ENCODE data around the gene SGSH. TPM values are rescaled to one million over a fixed set of nuclear protein-coding genes. Genes with fewer than 3 reads are reported as not detected.

SGSH gene
- polyA plus RNA-seq, 1 donor (not counting 4 experiments of a cell fraction or from before 2014, with no cell fraction given) = 9.6 TPM

DNA sequence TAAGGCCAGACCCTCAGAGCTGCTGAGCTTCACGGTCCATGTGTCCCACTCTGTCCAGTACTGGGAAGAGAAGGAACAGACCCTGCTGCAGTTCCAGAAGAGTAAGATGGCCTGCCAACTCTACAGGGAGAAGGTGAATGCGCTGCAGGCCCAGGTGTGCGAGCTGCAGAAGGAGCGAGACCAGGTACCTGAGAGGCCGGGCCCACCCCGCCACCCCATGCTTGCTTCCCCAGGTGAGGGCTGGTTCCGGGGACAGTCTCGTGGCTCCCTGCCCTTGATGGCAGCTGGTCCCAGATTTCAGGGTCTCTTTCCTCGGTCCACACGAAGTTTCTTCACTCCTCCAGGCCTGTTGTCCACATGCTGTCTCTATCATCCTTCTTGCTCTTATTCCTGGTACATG, 29.4 kb downstream of the SGSH start:
- Histone ChIP-seq H3K36me3 (ENCODE audit: control insufficient read depth in 2 of 2, extremely low read depth in 1 of 2, insufficient read depth in 2 of 2, low read length in 2 of 2) (no peaks in the 10 kb centered on the region), H3K9me3 (ENCODE audit: control insufficient read depth, low read depth, low read length) (no peaks in the 10 kb centered on the region), H3K9me1 (ENCODE audit: control insufficient read depth, extremely low read depth, insufficient read depth, low read length) (peaks cover 2% of the 10 kb centered on the region), H3K4me1 (ENCODE audit: control insufficient read depth, extremely low read depth, insufficient read depth, low read length) (peaks cover 34% of the 10 kb centered on the region), H3K9ac (ENCODE audit: control insufficient read depth, extremely low read depth, insufficient read depth, low read length) (no peak overlapping the region), H3K4me2 (ENCODE audit: control insufficient read depth, extremely low read depth, insufficient read depth, low read depth, low read length) (no peak overlapping the region), H3K79me2 (ENCODE audit: control insufficient read depth, insufficient read depth, low read length) (no peaks in the 10 kb centered on the region), H3K27ac (ENCODE audit: control insufficient read depth, insufficient read depth, low read length) (no peak overlapping the region), H3K4me3 (ENCODE audit: control insufficient read depth in 2 of 3, extremely low read depth in 1 of 3, insufficient read depth in 2 of 3, low read depth in 1 of 3, low read length in 3 of 3) (no peak overlapping the region), H3K27me3 (ENCODE audit: control insufficient read depth, extremely low read depth, insufficient read depth, low read length) (peaks cover 5% of the 10 kb centered on the region), H2AFZ (ENCODE audit: control insufficient read depth, low read length) (no peak overlapping the region), H4K20me1 (ENCODE audit: control insufficient read depth, extremely low read depth, insufficient read depth, low read length) (no peaks in the 10 kb centered on the region)
- no peak for DNase-seq (ENCODE audit: low read depth, low spot score)
- no peak for TF ChIP-seq EZH2 (IDR thresholded peaks at IDR 0.05; ENCODE audit: low read length)
- TF ChIP-seq, protein P1, sequence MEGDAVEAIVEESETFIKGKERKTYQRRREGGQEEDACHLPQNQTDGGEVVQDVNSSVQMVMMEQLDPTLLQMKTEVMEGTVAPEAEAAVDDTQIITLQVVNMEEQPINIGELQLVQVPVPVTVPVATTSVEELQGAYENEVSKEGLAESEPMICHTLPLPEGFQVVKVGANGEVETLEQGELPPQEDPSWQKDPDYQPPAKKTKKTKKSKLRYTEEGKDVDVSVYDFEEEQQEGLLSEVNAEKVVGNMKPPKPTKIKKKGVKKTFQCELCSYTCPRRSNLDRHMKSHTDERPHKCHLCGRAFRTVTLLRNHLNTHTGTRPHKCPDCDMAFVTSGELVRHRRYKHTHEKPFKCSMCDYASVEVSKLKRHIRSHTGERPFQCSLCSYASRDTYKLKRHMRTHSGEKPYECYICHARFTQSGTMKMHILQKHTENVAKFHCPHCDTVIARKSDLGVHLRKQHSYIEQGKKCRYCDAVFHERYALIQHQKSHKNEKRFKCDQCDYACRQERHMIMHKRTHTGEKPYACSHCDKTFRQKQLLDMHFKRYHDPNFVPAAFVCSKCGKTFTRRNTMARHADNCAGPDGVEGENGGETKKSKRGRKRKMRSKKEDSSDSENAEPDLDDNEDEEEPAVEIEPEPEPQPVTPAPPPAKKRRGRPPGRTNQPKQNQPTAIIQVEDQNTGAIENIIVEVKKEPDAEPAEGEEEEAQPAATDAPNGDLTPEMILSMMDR (optimal IDR thresholded peaks at IDR 0.05 in 1 of 3, IDR thresholded peaks at IDR 0.05 in 1 of 3, conservative IDR thresholded peaks at IDR 0.05 in 1 of 3; ENCODE audit: extremely low read depth in 1 of 3, insufficient read depth in 2 of 3, low read length in 3 of 3) = no peak
- dilution Hi-C loops (cut with MboI; ENCODE audit: extremely low pct_ligation_motif_present, low sequenced_read_pairs) = no loop called here
- no peak for FAIRE-seq

DNA sequence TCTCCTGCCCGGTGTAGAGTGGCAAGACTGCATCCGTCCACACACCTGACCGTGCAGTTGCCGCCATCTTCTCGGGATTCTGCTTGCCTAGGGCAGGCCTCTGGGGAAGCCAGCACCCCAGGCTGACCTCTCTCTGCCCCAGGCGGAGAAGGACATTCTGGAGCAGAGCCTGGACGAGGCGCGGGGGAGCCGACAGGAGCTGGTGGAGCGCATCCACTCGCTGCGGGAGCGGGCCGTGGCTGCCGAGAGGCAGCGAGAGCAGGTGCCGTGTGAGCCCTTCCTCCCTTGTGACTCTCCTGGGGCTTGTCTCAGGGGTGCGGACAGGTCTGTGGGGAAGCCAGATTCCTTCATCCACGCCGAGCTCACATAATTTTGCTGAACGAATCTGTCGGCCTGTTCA, 30.5 kb downstream of the SGSH start:
- no peak overlapping the region for H3K4me3 ChIP-seq (ENCODE audit: control insufficient read depth in 2 of 3, extremely low read depth in 1 of 3, insufficient read depth in 2 of 3, low read depth in 1 of 3, low read length in 3 of 3)
- no peaks in the 10 kb centered on the region for H3K9me3 ChIP-seq (ENCODE audit: control insufficient read depth, low read depth, low read length)
- peaks cover 5% of the 10 kb centered on the region for H3K27me3 ChIP-seq (ENCODE audit: control insufficient read depth, extremely low read depth, insufficient read depth, low read length)
- H2AFZ ChIP-seq (ENCODE audit: control insufficient read depth, low read length) = no peak overlapping the region
- H3K4me2 ChIP-seq (ENCODE audit: control insufficient read depth, extremely low read depth, insufficient read depth, low read depth, low read length) = no peak overlapping the region
- H3K36me3 ChIP-seq (ENCODE audit: control insufficient read depth in 2 of 2, extremely low read depth in 1 of 2, insufficient read depth in 2 of 2, low read length in 2 of 2) = no peaks in the 10 kb centered on the region
- H3K27ac ChIP-seq (ENCODE audit: control insufficient read depth, insufficient read depth, low read length) = no peak overlapping the region
- FAIRE-seq = no peak
- H4K20me1 ChIP-seq (ENCODE audit: control insufficient read depth, extremely low read depth, insufficient read depth, low read length) = no peaks in the 10 kb centered on the region
- no peaks in the 10 kb centered on the region for H3K79me2 ChIP-seq (ENCODE audit: control insufficient read depth, insufficient read depth, low read length)
- no peak for DNase-seq (ENCODE audit: low read depth, low spot score)
- peaks cover 34% of the 10 kb centered on the region for H3K4me1 ChIP-seq (ENCODE audit: control insufficient read depth, extremely low read depth, insufficient read depth, low read length)
- no peak overlapping the region for H3K9ac ChIP-seq (ENCODE audit: control insufficient read depth, extremely low read depth, insufficient read depth, low read length)
- peaks cover 2% of the 10 kb centered on the region for H3K9me1 ChIP-seq (ENCODE audit: control insufficient read depth, extremely low read depth, insufficient read depth, low read length)
- no peak for TF ChIP-seq EZH2 (IDR thresholded peaks at IDR 0.05; ENCODE audit: low read length)
- TF ChIP-seq, protein P1 (optimal IDR thresholded peaks at IDR 0.05 in 1 of 3, IDR thresholded peaks at IDR 0.05 in 1 of 3, conservative IDR thresholded peaks at IDR 0.05 in 1 of 3; ENCODE audit: extremely low read depth in 1 of 3, insufficient read depth in 2 of 3, low read length in 3 of 3) = no peak
- dilution Hi-C loops (cut with MboI; ENCODE audit: extremely low pct_ligation_motif_present, low sequenced_read_pairs) = no loop called here
